ENCODE results near the gene ABCD1.

- TF ChIP-seq POLR2A (IDR thresholded peaks at IDR 0.05; ENCODE audit: low read depth, low read length) (no peak), POLR2AphosphoS5 (IDR thresholded peaks at IDR 0.05; ENCODE audit: low read depth, low read length) (no peak), PAX5 (IDR thresholded peaks at IDR 0.05; ENCODE audit: insufficient read depth, low read length, severe bottlenecking) (no peak), TAF1 (IDR thresholded peaks at IDR 0.05; ENCODE audit: low read depth, low read length) (no peak), SPI1 (IDR thresholded peaks at IDR 0.05; ENCODE audit: low read depth, low read length) (no peak), POU2F2 (IDR thresholded peaks at IDR 0.05; ENCODE audit: low read depth, low read length) (no peak)
Measured at GRCh38 chrX:153725832-153726285, 1.2 kb downstream of the ABCD1 start.

All from GM12891 (cell line).